IMR-90 (cell line): ENCODE data around the gene KITLG. TPM values are rescaled to one million over a fixed set of nuclear protein-coding genes. Genes with fewer than 3 reads are reported as not detected.

Source experiments
- ATAC-seq: fragments of 200-7000 bp; cut with Tn5 transposase; 2 replicates; pipeline ENCODE4 v1.9.1; 2020; ENCODE audit warnings: low read depth, mild to moderate bottlenecking, moderate library complexity
- BruUV-seq: library from RNA; stranded (reverse); fragments of 400-500 nt; replicated peaks from 2 replicates; lab custom pipeline; 2021; lab: Mats Ljungman, UMichigan
- CTCF ChIA-PET: fragments of 300-600 bp; formaldehyde crosslinking; extraction: SDS; loops from one replicate; lab custom pipeline; 2021; ENCODE audit warnings: antibody characterized with exemption; lab: Yijun Ruan, JAX
- POLR2A ChIA-PET: fragments of 300-600 bp; sonication (Branson Sonifier 250); formaldehyde crosslinking; loops from one replicate; lab custom pipeline; 2022; ENCODE audit warnings: antibody characterized with exemption; ENCODE audit not compliant: unreplicated experiment; lab: Charles Lee
- DNase-seq: peaks from one replicate; pipeline ENCODE4 v3.0.0; 2013
- H2AFZ ChIP-seq: replicated peaks from 2 replicates; pipeline ENCODE3; 2013; ENCODE audit warnings: low read length, mild to moderate bottlenecking; ENCODE audit not compliant: poor library complexity
- H2AK5ac ChIP-seq: 2 replicates; pipeline ENCODE4 v1.6.1; 2013; ENCODE audit warnings: low read depth, low read length, inconsistent platforms
- H2AK9ac ChIP-seq: replicated peaks from 2 replicates; pipeline ENCODE3; 2013; ENCODE audit warnings: mild to moderate bottlenecking, low read depth, low read length, moderate library complexity; ENCODE audit not compliant: poor library complexity
- H2BK120ac ChIP-seq: 2 replicates; pipeline ENCODE4 v1.6.1; 2013; ENCODE audit warnings: low read depth, low read length, inconsistent platforms
- H2BK15ac ChIP-seq: 3 replicates; pipeline ENCODE4 v1.6.1; 2013; ENCODE audit warnings: low read depth, low read length, inconsistent platforms
- H2BK20ac ChIP-seq: 2 replicates; pipeline ENCODE4 v1.6.1; 2013; ENCODE audit warnings: low read depth, mild to moderate bottlenecking, inconsistent platforms, low read length, moderate library complexity
- H2BK5ac ChIP-seq: 2 replicates; pipeline ENCODE4 v1.6.1; 2013; ENCODE audit warnings: mild to moderate bottlenecking, low read depth, low read length, inconsistent platforms; ENCODE audit not compliant: poor library complexity, severe bottlenecking
- H3K14ac ChIP-seq: replicated peaks from 2 replicates; pipeline ENCODE4 v1.6.1; 2013; ENCODE audit warnings: low read depth, low read length, inconsistent platforms
- H3K18ac ChIP-seq: 2 replicates; pipeline ENCODE4 v1.6.1; 2013; ENCODE audit warnings: low read depth, low read length, control low read depth
- H3K23ac ChIP-seq: 2 replicates; pipeline ENCODE4 v1.6.1; 2013; ENCODE audit warnings: low read depth, low read length, inconsistent platforms
- H3K27ac ChIP-seq: 2 replicates; pipeline ENCODE4 v1.5.1; 2013; ENCODE audit warnings: mild to moderate bottlenecking, control low read depth, low read length; ENCODE audit not compliant: insufficient read depth
- H3K27me3 ChIP-seq: 2 replicates; pipeline ENCODE4 v1.6.1; 2013; ENCODE audit warnings: low read length; ENCODE audit not compliant: control insufficient read depth, insufficient read depth
- H3K36me3 ChIP-seq: 2 replicates; pipeline ENCODE4 v1.6.1; 2013; ENCODE audit warnings: low read length, mixed read lengths; ENCODE audit not compliant: control insufficient read depth, insufficient read depth
- H3K4ac ChIP-seq: 2 replicates; pipeline ENCODE4 v1.6.1; 2013; ENCODE audit warnings: low read depth, low read length, inconsistent platforms
- H3K4me1 ChIP-seq: 2 replicates; pipeline ENCODE4 v1.6.1; 2013; ENCODE audit warnings: low read length, mixed read lengths; ENCODE audit not compliant: control insufficient read depth, insufficient read depth
- H3K4me2 ChIP-seq: 2 replicates; pipeline ENCODE4 v1.6.1; 2013; ENCODE audit warnings: low read depth, mild to moderate bottlenecking, control low read depth, low read length, moderate library complexity
- H3K4me3 ChIP-seq: 2 replicates; pipeline ENCODE4 v1.5.1; 2013; ENCODE audit warnings: low read depth, mild to moderate bottlenecking, control low read depth, low read length, moderate library complexity; ENCODE audit not compliant: insufficient read depth
- H3K56ac ChIP-seq: 2 replicates; pipeline ENCODE4 v1.6.1; 2013; ENCODE audit warnings: low read length, inconsistent platforms; ENCODE audit not compliant: insufficient read depth; ENCODE audit errors: extremely low read depth
- H3K79me1 ChIP-seq, 2 experiments: 2 replicates each; pipeline ENCODE4 v1.6.1; 2013; ENCODE audit warnings: low read length in 2 of 2, inconsistent platforms in 1 of 2, low read depth in 1 of 2
- H3K9ac ChIP-seq: 2 replicates; pipeline ENCODE4 v1.6.1; 2013; ENCODE audit warnings: low read depth, low read length, control low read depth
- H3K9me1 ChIP-seq: 2 replicates; pipeline ENCODE4 v1.6.1; 2013; ENCODE audit warnings: low read length, inconsistent platforms; ENCODE audit not compliant: insufficient read depth
- H3K9me3 ChIP-seq: 2 replicates; pipeline ENCODE4 v1.6.1; 2013; ENCODE audit warnings: low read length; ENCODE audit not compliant: control insufficient read depth, insufficient read depth
- H4K20me1 ChIP-seq: 2 replicates; pipeline ENCODE4 v1.6.1; 2013; ENCODE audit warnings: low read length, inconsistent platforms; ENCODE audit not compliant: insufficient read depth
- H4K5ac ChIP-seq: 2 replicates; pipeline ENCODE4 v1.6.1; 2013; ENCODE audit warnings: mild to moderate bottlenecking, low read depth, low read length, control low read depth
- H4K8ac ChIP-seq, 2 experiments: 2 replicates each; pipeline ENCODE4 v1.6.1; 2013; ENCODE audit warnings: low read depth in 2 of 2, low read length in 2 of 2, control low read depth in 1 of 2, inconsistent platforms in 1 of 2
- H4K91ac ChIP-seq: 2 replicates; pipeline ENCODE4 v1.6.1; 2013; ENCODE audit warnings: low read depth, low read length, inconsistent platforms; ENCODE audit not compliant: insufficient read depth
- CEBPB ChIP-seq: IDR thresholded peaks from 2 replicates; pipeline ENCODE4 v1.6.1; 2012; ENCODE audit warnings: low read depth, low read length, improper control_type of control experiment
- RFX5 ChIP-seq: IDR thresholded peaks from 2 replicates; pipeline ENCODE4 v1.8.0; 2012; ENCODE audit warnings: low read depth, mild to moderate bottlenecking, low read length, moderate library complexity
- WGBS, 2 experiments: methylation state at CpG; one replicate each; pipeline versions ENCODE4 v1.1.5 to v1.1.7; 2013; ENCODE audit warnings: missing lambda C conversion rate in 2 of 2; ENCODE audit not compliant: insufficient read length in 1 of 2; ENCODE audit errors: extremely low coverage in 2 of 2; 5-methylcytosine and 5-hydroxymethylcytosine counted together
- dilution Hi-C: fragments of 300-500 bp; cut with HindIII; formaldehyde crosslinking; loops from one replicate; pipeline ENCODE4 v1.14.3; 2018; ENCODE audit warnings: low sequenced_read_pairs; ENCODE audit not compliant: unreplicated experiment
- in situ Hi-C: fragments of 300-500 bp; cut with MboI; formaldehyde crosslinking; loops from 3 replicates; pipeline ENCODE4 v1.14.3; 2019; ENCODE audit warnings: low sequenced_read_pairs, inconsistent platforms, mixed read lengths
- intact Hi-C: fragments of 100-400 bp; cut with micrococcal nuclease; formaldehyde crosslinking; loops from 2 replicates; pipeline ENCODE4 v1.10.0; 2022
- polyA plus RNA-seq, 3 experiments: library from polyadenylated mRNA; depleted of rRNA; stranded (reverse); fragments of >200 nt; gene quantifications; 2 replicates each; pipeline ENCODE4 v1.2.3, GENCODE V29; 2012; ENCODE audit warnings: low replicate concordance in 1 of 3
- total RNA-seq: library from RNA; depleted of rRNA; stranded (reverse); fragments of >200 nt; gene quantifications from 2 replicates; pipeline ENCODE4 v1.2.3, GENCODE V29; 2012
- TF ChIP-seq, protein P1 (sequence below): fragments of 150-350 bp; IDR thresholded peaks from 2 replicates; pipeline ENCODE4 v1.6.1; 2017; ENCODE audit warnings: mild to moderate bottlenecking, antibody characterized with exemption, low read length, low read depth

KITLG gene
- total and polyA plus RNA-seq, 2 of the 4 experiments (the other 2 are of a cell fraction): 14.5 to 87.5 TPM

DNA sequence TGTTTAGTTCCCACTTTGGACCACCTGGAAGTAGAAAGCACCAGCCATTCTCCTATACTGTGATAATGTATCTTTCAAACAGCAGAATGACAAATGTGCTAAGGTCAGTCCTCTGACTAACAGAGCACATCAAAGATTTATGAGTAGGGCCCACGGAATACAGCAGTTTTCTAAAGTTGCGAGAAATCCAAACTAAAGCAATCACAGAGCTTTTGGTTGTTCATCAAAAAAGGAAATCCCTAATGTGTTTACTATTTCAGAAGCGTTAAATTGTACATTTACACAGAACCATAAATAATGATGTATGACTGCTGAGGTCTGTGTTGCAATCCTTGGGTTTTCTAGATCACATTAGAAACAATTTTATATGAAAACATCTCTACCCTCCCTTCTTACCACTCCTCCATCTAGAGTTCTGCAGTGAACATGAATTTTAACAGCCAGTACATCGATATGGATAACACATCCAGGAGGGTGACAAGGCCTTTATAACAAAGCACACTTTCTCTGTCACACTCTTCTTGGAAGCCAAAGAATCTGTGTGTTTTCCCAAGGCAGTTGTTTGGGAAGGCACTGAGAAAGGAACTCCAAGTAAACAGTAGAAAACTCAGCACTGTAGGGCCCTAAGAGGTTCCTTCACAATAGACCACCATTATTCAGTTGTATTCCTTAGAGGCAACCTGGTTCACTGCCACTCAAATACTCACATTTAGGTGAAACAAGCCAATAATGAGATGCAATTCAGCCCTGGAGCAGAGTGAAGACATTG lies 7.3 kb downstream of the KITLG start:
- dilution Hi-C loops (no loop called here), in situ Hi-C loops (no loop called here), intact Hi-C loops (loop anchor here (2.0 kb wide), 1 partner anchor 80 kb away; no protein-coding TSS in a partner anchor)
- H2BK120ac ChIP-seq: peak overlapping the region; percentile 25; the same call in 1 of the 2 replicates
- peak overlapping the region; percentile 40; the same call in 1 of the 2 replicates for H3K27ac ChIP-seq
- peaks cover 26% of the 10 kb centered on the region for H4K20me1 ChIP-seq
- H3K18ac ChIP-seq: peak overlapping the region; percentile 63; the same call in 1 of the 2 replicates
- no peak overlapping the region for H3K56ac ChIP-seq
- no peaks in the 10 kb centered on the region for H3K27me3 ChIP-seq
- H3K4me1 ChIP-seq: peaks cover 15% of the 10 kb centered on the region
- H3K4me2 ChIP-seq: peak overlapping the region; percentile 65; the same call in 1 of the 2 replicates
- no peak overlapping the region for H2AFZ ChIP-seq
- H4K8ac ChIP-seq: peak overlapping the region; percentile 1 to 7; a peak in 1 of 4 replicates
- no peak overlapping the region for H3K4me3 ChIP-seq
- H3K9me1 ChIP-seq: peaks cover 11% of the 10 kb centered on the region
- no peak overlapping the region for H3K9ac ChIP-seq
- H4K91ac ChIP-seq: no peak overlapping the region
- peaks cover 2% of the 10 kb centered on the region; the same call in 1 of the 2 replicates for H3K36me3 ChIP-seq
- H2AK5ac ChIP-seq: no peak overlapping the region
- peaks cover 12 to 48% of the 10 kb centered on the region in 2 experiments; a peak in 3 of 4 replicates for H3K79me1 ChIP-seq
- peak overlapping the region; percentile 38; the same call in 1 of the 2 replicates for H4K5ac ChIP-seq
- TF ChIP-seq RFX5 (no peak), CEBPB (peak; percentile 61; the same call in 1 of the 2 replicates)
- TF ChIP-seq, protein P1, sequence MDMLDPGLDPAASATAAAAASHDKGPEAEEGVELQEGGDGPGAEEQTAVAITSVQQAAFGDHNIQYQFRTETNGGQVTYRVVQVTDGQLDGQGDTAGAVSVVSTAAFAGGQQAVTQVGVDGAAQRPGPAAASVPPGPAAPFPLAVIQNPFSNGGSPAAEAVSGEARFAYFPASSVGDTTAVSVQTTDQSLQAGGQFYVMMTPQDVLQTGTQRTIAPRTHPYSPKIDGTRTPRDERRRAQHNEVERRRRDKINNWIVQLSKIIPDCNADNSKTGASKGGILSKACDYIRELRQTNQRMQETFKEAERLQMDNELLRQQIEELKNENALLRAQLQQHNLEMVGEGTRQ: no peak
- peak overlapping the region; percentile 44; the same call in 1 of the 2 replicates for H3K4ac ChIP-seq
- CTCF ChIA-PET: interaction anchor here (0.6 kb wide), 1 partner anchor 419 kb away, joined by 4 read pairs; no protein-coding TSS in a partner anchor
- H2BK20ac ChIP-seq: peak overlapping the region; percentile 33; the same call in 1 of the 2 replicates
- no peak overlapping the region for H2BK5ac ChIP-seq
- peak overlapping the region; percentile 54 for H3K23ac ChIP-seq
- ATAC-seq (no peak), DNase-seq (no peak)
- no TSS peak for BruUV-seq
- H2AK9ac ChIP-seq: no peak overlapping the region
- POLR2A ChIA-PET: no interaction called here
- no CpG with 5 or more reads among the region's 4 CpGs for WGBS, 2 experiments
- H2BK15ac ChIP-seq: peak overlapping the region; percentile 66; the same call in 1 of the 3 replicates
- H3K14ac ChIP-seq: peak overlapping the region; percentile 31; the same call in 1 of the 2 replicates
- H3K9me3 ChIP-seq: no peaks in the 10 kb centered on the region
